ENCODE measurements around the gene OSBPL2.

OSBPL2 gene

DNA sequence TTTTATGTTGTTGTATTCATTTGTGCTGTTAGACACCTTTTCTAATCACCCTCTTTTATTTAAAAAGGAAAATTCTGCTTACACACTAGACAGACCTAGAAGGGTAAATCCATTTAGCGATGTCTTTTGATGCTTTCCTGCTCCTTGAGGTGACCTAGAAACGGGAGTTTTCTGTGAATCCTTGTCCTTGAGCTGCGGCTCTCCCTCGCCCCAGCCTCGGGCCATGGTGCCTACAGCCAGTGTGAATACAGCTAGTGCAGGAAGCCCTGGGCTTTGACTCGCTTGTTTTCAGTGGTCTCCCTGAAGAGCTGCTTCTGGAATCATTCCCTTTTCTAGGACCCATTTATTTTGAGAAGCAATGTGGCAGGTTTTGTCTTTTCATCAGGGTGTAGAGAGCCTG lies 46.8 kb downstream of the OSBPL2 start:
- DNase-seq (ENCODE audit: low read depth) = no peak

DNA sequence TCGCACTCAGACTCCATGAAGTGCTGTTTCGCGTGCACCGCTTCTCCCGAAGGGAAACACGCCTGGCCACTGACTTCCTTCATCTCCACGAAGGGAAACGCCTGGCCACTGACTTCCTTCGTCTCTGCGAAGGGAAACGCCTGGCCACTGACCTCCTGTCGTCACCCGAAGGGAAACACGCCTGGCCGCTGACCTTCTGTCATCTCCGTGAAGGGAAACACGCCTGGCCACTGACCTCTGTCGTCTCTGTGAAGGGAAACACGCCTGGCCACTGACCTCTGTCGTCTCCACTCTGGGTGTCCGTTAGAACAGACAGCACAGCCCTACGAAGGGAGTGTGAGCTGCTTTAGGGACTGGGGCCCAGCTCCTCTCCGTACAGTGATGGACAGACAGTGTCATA lies 47.4 kb downstream of the OSBPL2 start:
- DNase-seq (ENCODE audit: low read depth) = no peak

DNA sequence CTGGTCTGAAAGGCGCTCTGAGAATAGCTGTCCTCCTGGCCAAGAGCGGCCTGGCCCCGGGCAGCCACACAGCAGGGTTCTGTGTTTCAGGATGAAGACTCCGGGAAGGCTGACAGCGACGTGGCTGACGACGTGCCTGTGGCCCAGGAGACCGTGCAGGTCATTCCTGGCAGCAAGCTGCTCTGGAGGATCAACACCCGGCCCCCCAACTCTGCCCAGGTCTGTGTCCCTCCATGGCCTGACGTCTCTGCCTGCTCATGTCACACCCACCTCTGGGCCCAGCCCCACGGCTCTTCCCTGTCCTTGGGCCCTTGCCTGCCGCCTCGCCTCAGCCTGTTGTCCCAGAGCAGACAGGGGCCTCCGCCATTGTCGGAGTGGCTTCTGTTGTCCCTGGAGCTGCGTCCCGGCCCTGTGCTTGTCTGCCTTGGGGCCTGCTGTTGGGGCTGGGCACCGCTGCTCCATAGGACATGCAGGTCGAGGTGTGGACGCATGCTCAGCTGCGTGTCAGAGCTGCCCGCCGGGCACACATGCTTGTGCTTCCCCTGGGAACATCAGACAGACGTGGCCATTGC lies 48.3 kb downstream of the OSBPL2 start:
- DNase-seq (ENCODE audit: low read depth) = no peak

DNA sequence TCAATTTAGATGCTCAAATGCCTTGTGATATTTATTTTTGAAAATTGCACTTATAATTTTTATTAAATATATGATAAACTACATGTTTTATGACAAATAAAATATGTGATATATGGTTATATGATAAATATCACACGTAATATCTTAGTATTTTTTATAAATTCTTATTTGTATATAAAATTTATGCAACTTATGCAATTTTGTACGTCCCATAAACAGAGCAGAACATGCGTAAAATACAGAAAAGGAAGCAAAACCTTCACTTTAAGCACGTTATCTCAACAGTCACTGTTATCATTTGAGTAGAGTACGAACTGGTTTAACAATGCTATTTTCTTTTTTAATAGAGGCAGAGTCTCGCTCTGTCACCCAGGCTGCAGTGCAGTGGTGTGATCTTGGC lies 48.8 kb downstream of the OSBPL2 start:
- DNase-seq (ENCODE audit: low read depth) = no peak

DNA sequence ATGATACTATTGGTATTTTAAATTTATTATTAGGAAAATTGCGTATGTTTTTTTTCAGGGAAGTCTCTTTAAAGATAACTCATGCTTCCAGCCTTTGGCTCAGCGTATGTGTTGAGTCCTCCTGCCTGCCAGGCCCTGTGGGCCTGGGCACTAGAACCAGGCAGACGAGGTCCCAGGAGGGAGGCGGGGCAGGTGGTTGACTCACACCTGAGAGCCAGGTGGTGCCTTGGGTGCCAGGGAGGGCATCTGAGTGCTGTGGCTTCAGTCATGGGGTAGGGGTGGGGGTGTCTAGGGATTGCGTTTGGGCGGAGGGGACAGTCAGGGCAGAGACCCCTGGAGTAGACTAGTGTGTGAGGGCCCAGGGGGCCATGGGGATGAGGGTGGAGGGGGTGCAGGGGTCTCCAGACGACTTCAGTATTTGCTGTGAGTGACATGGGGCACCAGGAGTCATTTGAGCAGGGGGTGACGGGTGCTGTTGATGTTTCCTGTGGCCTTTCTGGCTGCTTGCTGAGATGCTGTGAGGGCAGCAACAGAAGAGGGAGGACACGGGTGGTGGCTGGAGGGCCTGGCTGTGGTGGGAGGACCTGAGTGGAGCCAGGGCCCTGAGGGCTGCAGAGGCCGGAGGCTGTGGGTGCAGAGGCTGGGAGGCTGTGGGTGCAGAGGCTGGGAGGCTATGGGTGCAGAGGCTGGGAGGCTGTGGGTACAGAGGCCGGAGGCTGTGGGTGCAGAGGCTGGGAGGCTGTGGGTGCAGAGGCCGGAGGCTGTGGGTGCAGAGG lies 49.6 kb downstream of the OSBPL2 start:
- DNase-seq (ENCODE audit: low read depth) = no peak

DNA sequence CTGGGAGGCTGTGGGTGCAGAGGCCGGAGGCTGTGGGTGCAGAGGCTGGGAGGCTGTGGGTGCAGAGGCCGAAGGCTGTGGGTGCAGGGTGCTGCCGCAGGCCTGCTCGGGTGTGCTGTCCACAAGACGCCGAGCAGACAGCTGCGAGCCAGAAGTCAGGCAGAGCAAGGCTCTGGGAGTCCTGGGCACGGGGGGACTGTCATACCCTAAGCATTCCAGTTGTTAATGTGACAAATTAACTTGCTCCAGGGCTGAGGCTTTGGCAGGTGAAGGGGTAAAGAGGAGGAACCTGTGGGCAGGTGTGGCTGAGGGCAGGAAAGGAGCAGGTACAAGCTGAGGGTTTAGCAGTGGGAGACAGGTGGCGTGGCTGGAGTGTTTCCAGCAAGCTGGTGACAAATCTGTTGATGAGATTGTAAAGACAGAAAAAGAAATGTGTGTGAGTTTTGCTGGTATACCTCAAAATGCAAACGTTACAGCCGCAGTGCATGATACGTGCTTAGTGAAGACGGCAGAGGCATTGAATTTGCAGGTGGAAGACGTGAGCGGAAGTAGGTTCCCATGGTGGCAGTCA lies 50.3 kb downstream of the OSBPL2 start:
- DNase-seq (ENCODE audit: low read depth) = no peak

DNA sequence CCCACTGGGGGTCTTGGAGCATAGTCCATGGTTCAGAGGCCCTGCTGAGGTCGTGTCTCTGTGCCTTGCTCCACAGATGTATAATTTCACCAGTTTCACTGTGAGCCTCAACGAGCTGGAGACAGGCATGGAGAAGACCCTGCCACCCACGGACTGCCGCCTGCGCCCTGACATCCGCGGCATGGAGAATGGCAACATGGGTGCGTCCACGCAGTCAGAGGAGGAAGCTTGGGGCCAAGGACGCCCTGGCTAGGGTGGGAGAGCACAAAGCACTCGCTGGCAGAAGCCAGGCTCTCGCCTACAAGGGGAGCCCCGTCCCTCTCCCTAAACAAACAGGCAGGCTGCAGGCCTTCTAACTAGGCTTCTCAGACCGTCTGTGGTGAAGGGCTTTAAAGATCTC lies 50.8 kb downstream of the OSBPL2 start:
- no peak for DNase-seq (ENCODE audit: low read depth)

DNA sequence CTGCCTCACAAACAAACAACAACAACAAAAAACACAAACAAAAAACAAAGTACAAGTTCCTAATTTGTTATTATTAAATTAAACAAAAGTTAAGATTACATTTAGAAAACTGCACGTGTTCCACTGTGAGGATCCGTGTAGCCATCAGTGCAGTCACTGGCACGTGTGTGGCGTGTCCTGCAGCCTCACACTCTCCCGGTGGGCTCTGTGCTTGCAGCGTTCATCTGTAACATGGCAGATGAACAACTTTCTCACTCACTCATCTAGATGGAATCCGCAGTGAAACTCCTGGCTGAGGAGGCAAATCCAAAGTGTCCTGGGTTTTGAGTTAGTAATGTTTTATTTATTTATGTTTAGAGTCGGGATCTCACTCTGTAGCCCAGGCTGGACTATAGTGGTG lies 51.6 kb downstream of the OSBPL2 start:
- DNase-seq (ENCODE audit: low read depth) = no peak

DNA sequence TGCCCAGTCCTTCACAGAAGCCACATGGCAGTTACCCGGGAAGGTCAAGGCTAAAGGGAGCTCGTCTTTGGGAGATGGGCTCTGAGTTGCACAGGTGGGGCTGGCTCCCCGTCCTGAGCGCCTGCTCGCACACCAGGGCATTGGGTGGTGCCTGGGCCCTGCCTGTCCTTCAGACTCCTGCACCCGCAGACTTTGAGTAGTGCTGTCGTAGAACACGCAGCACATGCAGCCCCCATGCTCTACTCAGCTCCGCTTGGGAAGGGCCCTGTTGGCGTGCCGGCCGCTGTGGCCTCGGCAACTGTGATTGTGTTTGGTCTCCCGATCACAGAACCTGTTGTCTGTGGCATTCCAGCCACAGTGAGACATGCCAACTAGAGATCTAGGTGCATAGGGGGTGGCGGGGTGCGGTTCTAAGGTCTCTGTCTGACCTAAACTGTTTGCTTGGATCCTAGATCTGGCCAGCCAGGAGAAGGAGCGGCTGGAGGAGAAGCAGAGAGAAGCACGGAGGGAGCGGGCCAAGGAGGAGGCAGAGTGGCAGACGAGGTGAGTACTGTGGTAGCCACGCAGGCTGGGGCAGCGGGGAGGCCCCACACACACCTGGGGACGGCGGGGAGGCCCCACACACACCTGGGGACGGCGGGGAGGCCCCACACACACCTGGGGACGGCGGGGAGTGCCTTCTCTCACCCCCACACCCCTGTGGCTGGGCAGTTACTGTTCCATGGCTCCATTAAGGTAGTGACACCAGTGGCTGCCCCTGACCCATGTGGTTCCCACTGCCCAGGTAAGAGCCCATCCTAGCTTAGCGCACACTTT lies 53.1 kb downstream of the OSBPL2 start:
- no peak for DNase-seq (ENCODE audit: low read depth)

DNA sequence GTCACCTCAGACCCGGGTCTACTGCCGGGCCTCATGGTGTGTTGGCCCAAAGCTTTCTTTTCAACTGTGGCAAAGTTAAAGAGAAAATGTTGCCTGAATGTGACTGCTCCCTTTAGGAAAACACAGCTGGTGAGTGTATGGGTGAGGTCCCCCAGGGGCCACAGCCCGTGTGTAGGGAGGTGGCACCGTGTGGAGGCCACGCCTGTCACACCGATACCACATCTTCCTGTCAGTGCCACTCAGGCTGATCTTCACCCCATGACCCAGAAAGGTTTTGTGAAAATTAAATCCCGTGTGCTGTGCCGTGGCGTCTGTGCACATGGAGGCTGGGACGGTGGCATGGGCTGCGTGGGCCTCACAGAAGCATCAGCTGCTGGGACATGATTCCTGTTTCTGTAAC lies 53.8 kb downstream of the OSBPL2 start:
- no peak for DNase-seq (ENCODE audit: low read depth)

DNA sequence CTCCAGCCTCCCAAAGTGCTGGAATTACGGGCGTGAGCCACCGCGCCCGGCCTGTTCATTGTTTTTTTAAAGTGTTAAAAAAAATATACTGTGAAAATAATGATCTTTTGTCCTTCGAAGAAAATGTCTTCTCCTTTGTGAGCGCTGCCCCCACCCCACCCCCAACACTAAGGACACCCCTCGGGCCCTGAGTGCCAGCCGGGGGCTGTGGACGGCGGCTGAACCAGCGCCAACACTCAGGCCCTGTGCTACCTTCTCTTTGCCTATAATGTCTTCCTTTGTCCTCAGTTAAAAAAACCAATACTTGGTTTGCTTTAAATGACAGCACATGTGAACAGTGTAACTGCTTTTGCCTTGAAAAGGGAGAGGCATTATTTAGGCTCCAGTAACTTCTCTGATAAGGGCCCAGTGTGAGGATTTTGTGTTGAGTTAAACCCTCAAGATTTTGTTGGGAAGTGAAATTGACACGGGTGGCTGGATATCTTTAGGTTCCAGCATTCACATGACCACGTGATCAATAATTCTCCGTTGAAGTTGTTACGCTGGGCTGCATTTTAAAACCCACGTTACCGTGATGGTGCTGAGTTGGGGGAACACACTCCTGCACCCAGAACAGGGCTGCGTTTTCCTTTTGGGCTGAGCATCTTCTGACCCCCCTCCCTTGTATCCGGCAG lies 54.9 kb downstream of the OSBPL2 start:
- DNase-seq (ENCODE audit: low read depth) = no peak

DNA sequence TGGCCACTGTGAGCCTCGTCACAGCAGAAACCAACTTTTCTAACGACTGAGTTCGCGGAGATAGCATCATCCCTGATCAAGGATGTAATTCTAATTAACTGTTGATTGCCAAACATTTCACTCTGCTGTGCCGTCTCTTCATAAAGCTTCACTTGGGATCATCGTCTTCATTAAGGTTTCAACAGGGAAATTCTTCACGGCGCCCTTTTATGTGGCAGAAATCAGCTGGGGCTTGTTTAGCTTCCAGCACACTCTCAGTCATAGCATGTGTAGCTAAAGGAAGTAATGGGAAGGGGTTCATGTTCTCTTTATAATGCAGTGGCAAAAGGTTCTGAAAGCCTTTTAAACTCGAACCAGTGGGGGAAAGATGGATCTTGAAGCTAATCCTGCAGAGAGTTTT lies 55.6 kb downstream of the OSBPL2 start:
- DNase-seq (ENCODE audit: low read depth) = no peak

DNA sequence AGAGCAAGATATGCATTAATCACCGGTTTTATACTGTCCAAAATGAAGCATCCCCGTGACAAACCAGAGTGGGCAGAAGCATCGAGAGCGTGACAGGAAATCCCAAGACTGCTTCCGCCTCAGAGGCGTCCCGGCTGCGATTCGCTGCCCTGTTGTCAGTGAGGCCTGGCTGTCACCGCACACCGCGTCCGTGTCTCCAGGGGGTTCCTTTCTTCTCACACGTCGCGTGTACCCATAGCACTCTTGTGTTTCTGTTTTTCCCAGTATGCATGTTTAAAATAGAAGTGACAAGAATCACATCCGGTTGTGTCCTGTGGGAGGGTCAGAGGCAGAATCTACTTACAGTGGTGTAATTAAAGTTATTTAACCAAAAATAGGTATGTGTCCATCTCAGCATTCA lies 56.2 kb downstream of the OSBPL2 start:
- DNase-seq (ENCODE audit: low read depth) = no peak

DNA sequence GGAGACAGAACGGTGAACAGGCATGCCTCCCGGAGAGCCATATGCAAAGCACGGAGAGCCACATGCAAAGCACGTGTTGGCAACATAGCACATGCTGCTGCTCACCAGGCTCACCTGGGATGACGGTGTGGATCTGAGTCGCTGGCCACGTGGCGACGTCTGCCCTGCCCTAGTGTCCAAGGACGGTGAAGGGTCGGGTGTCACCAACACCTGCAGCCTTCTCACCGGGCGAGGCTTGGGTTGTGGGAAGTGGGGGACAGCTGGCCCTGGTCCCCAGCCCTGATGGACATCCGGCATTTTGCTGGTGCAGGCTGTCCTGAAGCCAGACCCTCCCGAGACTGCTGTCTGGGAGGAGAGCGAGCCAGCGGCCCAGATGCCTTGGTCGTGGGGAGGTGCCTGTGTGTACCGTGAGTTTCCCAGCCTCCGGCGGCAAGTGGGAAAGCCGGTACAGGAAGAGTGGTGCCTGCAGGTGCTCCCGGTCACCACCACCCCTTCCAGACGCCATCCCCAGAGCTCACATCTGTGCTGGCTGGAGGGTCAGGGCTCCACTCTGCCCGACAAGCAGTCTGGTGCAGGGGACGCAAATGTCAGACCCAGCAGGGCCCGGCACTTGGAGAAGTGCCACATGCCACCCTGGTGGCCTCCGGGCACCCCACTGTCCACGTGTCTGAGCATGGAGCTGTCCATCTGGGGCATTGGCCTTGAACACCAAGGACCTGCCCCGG lies 58.6 kb downstream of the OSBPL2 start:
- no peak for DNase-seq (ENCODE audit: low read depth)

DNA sequence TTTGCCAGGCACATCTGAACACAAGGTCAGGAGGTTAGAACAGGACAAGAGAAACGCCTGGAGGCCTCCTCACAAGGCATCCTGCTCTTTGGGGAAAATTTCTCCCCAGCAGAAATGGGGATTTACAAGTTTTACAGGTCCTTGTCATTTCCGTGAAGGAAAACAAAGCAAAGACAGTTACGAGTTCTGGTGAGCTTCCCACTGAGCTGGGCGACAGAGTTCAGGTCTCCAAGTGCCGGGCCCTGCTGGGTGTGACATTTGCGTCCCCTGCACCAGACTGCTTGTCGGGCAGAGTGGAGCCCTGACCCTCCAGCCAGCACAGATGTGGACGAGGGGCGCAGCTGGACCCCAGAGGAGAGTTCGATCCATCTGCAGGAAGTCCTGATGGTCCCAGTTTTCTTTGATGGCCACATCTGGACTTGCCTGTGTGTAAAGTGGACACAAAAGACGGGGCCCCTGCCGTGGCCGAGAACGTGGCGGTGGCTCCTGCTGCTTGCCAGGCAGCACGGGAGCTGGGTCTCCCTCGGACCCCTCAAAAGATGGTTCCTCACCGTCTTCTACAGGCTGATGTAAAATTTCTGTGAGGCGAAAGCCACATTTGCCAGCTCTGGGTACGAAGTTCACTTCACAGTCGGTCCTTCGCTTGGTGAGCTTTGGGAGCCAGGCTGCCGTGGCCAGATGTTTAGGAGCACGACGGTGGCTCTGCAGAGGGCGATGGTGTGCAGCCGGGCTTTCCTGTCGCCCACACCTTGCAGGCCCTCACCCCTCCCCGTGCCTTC lies 59.3 kb downstream of the OSBPL2 start:
- DNase-seq (ENCODE audit: low read depth) = no peak

DNA sequence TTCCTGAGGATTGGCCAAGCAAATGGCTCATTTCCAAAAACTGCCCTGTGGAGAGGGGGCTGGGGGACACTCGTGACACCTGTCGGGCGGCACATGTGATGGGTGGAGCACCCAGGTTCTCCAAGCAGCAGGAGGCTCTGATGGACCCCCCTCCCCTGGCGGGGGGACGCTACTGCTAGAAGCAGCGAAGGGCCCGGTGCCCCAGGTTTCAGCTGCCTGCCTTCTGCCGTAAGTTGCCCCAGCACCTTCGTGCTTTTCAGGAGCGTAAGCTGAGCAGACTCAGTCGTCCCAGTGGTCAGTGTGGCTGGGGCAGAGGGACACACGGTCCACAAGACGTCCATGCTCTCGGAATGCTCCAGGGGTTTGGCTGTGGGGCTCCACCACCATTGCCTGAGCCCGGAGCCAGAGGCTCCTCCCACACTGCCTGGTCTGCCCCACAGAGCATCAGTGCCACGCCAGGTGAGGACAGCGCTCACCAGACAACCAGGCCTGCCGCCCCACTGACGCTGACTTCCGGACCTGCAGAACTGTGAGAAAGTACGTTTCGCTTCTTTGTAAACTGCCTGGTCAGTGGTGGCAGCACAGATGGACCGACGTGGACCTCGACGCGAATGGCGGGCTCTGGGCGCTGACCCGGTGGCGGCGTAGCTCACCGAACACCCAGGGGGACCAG lies 60.4 kb downstream of the OSBPL2 start:
- no peak for DNase-seq (ENCODE audit: low read depth)

DNA sequence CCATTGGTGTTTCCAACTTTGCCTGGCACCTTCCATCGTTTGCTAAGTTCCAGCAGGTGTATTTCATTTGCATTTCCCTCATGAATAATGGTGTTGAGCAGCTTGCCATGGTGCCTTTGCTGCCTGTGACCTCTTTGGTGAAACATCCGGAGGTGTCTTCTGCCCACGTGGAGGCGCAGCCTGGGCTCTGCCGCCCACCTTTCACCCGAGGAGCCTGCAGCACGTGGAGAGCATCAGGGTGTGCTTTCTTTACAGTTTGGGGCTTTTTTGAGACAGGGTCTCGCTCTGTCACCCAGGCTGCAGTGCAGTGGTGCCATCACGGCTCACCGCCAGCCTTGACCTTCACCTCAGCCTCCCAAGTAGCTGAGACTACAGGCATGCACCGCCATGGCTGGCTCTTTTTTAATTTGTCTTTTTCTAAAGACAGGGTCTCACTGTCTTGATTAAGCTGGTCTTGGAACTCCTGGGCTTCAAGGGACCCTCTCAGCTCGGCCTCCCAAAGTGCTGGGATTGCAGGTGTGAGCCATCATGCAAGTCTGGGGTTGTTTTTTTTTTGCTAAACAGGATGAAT lies 61.4 kb downstream of the OSBPL2 start:
- DNase-seq (ENCODE audit: low read depth) = no peak

DNA sequence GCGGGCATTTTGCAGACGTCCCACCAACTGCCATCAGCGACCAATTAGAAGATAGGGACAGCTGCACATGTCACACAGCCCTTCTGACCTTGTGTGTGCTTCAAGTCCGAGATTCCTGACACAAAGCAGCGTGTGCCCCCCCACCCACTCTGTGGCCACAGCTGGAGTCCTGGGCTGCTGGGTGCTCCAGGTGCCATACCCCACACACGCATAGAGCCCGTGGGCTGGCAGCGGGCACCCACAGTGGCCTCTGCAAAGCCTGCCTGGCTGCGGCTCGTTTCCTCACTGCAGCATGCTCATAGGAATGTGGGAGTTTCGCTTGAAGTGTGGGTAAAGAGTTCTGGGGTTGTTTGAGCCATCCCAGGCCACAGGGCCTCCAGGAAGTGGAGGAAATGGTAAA lies 62.0 kb downstream of the OSBPL2 start:
- no peak for DNase-seq (ENCODE audit: low read depth)

DNA sequence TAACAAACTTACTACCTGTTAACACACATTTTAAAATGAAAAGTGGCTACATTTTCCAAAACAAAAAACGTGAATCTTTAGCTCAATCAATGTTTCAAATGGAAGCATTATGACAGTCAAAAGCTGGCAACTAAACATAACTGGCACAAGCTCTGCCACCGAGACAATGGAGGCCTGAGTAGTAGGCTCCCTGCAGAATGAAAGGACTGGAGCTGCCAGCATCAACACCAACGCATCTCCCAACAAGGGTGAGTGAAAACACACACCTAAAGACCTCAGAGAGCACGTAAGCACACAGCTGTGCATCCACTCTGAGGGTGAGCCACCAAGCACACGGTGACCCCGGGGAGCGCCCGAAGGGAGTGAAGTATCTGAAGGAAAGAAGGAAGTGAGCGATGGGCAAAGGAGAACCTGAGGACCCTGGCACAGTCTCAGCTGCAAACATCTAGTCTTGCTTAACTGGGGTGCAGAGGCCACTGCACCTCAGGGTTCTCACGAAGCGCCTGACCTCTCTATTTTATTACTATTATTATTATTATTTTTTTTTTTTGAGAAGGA lies 62.9 kb downstream of the OSBPL2 start:
- no peak for DNase-seq (ENCODE audit: low read depth)
